GM19193 (cell line): ENCODE results near the gene TMEM236.

Experiments used
- POLR2A ChIP-seq: IDR thresholded peaks from 4 replicates; pipeline ENCODE4 v1.6.1; 2011; ENCODE audit not compliant: insufficient read depth, insufficient read length; ENCODE audit errors: extremely low read depth

The TMEM236 gene

GRCh38 chr10:17735166-17735941 lies 16.6 kb upstream of the TMEM236 start:
- no peak for TF ChIP-seq POLR2A

DNA sequence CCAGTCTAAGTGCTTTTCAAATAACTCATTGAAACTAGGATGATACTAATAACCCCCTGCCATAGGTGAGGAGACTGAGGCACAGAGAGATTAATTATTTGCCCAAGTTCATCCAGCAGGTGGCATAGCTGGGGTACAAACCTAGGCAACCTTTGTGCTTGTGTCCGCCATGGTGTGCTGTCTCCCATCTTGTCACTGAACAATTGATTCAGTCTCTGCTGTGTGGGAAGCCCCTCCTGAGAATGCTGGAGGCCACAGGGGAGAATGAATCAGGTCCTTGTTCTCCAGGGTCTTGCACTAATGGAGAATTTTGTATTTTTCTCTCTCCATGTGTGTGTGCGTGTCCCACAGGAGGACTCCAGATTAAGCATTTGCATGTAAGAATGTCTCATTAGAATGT lies 15.8 kb upstream of the TMEM236 start:
- TF ChIP-seq POLR2A = no peak

GRCh38 chr10:17737027-17737965 lies 14.7 kb upstream of the TMEM236 start:
- no peak for TF ChIP-seq POLR2A

- TF ChIP-seq POLR2A = no peak
These were observed 11.3 kb upstream of the TMEM236 start for GRCh38 chr10:17740668-17741067.

DNA sequence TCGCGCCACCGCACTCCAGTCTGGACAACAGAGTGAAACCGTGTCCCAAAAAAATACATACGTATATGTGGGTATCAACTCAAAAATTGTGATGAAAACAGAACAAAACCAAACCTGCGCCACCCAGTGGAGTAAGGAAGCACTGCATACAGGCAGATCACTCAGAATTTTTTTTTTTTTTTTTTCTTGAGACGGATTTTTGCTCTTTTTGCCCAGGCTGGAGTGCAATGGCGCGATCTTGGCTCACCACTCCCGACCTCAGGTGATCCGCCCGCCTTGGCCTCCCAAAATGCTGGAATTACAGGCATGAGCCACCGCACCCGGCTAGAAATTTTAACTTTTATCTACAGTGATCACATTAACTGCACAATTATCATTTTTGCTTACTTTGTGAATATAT lies 9.1 kb upstream of the TMEM236 start:
- no peak for TF ChIP-seq POLR2A

DNA sequence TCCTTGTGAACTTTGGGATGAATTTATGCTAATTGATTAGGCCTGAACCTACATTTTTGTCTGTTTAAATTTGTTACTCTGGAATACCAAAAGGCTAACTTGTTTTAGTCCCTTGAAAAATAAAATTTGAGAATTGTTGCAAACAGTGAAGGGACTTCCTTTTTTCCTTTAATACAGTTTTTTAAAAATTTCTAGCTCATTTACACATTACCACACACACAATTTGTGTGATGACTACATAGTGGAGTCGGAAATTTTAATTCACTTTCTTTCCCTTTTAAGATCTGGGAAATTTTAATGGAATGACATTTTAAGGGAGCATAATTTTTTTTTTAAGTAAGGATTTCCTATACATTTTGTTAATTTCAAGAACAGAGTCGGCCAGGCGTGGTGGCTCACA lies 8.6 kb upstream of the TMEM236 start:
- no peak for TF ChIP-seq POLR2A

DNA sequence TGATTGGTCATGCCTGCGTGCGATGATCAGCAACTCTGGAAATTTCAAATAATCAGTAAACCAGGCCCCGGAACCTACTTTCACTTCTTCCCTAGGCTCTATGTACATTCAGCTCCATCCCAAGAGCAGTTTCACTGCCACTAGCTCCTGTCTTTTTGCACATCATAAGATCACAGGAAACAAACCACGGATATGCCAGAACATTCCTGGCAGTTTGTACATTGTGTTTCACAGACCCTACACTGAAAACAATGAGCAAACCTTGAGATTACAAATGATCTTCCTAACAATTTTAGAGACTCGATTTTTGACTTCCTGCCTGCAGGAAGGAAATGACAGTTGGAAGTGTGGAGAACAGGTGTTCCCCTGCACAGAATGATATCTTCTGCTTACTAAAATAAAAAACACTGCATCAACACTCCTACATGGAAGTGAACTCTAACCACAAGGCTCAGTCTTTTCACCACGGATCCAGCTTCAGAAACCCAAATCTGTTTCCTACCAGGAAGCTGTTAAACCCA lies 7.6 kb upstream of the TMEM236 start:
- TF ChIP-seq POLR2A = no peak

GRCh38 chr10:17747883-17748550 lies 4.0 kb upstream of the TMEM236 start:
- TF ChIP-seq POLR2A = no peak

DNA sequence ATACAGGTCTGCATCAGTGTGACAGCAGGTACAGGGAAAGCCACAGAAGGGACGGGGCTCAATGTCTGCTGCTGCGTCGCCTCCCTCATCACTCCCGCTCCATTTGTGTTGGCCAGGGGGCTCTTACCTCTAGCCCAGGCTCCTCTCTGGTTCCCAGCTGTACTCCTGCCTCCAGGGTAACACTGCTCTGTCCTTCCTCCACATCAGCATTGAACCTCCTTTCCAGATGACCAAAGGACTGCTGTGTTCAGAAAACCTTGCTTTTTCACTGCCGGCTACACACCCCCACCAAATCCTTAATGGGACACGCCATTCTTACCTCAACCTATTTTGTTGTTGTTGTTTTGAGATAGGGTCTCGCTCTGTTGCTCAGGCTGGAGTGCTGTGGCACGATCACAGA lies 2.1 kb upstream of the TMEM236 start:
- TF ChIP-seq POLR2A = no peak

GRCh38 chr10:17756557-17757217 lies 4.7 kb downstream of the TMEM236 start:
- no peak for TF ChIP-seq POLR2A

DNA sequence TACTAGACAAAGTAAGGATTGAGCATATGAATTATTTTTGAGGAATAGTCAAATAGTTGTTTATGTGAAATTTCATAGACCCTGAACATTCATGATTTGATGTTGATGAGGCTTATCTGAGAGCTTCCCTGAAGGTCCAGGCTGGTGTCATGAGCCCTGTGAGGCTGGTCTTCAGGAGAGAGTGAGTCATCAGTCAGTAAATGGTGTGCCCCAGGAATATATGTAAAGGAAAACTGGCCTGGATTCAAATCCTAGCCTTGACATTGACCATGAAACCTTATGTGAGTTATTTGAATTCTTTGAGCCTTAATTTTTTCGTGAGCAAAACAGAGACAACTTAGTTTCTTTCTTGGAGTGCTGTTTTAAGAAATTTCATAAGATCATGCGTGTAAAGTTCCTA lies 6.2 kb downstream of the TMEM236 start:
- TF ChIP-seq POLR2A = no peak

DNA sequence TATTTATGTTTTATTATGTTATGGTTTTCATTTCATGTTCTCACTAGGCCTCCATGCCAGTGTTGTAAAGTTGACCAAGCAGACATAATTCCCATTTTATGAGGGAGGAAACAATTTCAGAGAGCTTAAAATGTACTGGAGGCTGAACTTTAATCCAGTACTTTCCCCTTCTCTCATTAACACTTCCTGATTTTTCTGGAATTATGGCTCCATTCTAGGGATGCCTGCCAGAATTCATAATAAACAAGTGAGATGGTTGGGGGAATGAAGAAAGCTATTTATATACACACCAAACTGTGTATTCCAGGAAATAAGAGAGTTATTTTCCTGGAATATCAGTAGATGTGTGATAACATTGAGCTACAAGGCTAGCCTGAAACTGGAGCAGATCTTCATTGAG lies 6.9 kb downstream of the TMEM236 start:
- no peak for TF ChIP-seq POLR2A

- TF ChIP-seq POLR2A = no peak
These were observed 12.1 kb downstream of the TMEM236 start for GRCh38 chr10:17764142-17764541.

DNA sequence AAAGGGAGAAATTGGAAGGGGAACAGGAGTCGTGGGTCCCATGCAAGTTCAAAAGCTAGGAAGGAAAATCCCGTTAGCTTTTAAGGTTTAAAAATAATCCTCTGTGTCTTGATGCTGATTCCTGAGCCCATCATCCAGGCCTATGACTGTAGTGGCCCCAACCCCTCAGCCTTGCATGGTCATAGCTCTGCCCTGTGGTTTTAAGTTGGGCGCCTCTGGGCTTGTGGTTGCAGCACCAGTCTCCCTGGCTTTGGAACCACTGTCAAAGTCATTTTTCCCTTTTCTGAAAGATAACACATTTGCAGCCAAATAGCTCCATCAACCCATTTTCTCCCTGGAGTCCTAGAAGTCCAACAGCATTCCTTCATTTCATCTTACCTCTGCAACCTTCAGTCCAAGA lies 13.6 kb downstream of the TMEM236 start:
- TF ChIP-seq POLR2A = no peak
